ENCODE data around the gene PDPK1. TPM values are rescaled to one million over a fixed set of nuclear protein-coding genes. Genes with fewer than 3 reads are reported as not detected.
"Not testable (repeated sequence)": the region's sequence is repeated elsewhere in the genome, so short reads cannot be mapped to it uniquely, and the experiment has no call there.

Gene PDPK1
- total RNA-seq, 1 donor from 2014 or later = 46.4 TPM

DNA sequence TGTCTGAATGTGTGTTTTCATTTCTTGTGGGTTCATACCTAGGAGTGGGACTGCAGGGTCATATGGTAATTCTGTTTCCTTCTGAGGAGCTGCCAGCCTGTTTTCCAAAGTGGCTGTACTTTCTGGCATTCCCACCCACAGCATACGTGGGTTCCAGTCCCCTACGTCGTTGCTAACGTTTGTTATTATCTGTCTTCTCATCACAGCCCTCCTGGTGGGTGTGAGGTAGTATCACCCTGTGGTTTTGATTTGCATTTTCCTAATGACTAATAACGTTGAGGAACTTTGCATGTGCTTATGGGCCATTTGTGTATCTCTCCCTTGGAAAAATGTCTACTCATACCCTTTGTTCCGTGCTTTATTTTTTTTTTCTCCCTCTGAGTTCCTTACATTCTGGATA, 89.3 kb downstream of the PDPK1 start:
- H3K27me3 ChIP-seq (ENCODE audit: low read depth); intact Hi-C loops (cut with micrococcal nuclease); H3K4me1 ChIP-seq; H3K36me3 ChIP-seq; H3K9me3 ChIP-seq (replicated peaks); H3K4me3 ChIP-seq; H3K27ac ChIP-seq (replicated peaks); DNase-seq: not testable (repeated sequence)

DNA sequence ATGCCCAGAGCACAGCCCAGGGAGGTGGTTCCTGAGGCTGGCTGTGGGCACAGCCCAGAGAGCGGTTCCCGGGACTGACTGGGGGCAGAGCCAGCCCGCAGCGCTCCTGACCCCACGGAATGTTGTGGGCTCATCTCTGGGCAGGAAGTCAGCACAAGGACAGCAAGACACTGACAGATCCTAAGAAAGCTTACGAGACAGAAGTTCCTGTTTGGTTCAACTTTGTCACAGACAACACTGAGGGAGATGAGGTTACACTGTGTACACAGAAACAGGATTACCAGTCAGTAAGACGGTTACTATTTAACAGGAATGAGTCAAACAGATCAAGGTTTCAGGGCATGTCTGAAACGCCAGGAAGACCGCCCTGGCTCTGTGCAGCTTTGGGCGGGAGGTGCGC, 93.4 kb downstream of the PDPK1 start:
- intact Hi-C loops (cut with micrococcal nuclease) = not testable (repeated sequence)

DNA sequence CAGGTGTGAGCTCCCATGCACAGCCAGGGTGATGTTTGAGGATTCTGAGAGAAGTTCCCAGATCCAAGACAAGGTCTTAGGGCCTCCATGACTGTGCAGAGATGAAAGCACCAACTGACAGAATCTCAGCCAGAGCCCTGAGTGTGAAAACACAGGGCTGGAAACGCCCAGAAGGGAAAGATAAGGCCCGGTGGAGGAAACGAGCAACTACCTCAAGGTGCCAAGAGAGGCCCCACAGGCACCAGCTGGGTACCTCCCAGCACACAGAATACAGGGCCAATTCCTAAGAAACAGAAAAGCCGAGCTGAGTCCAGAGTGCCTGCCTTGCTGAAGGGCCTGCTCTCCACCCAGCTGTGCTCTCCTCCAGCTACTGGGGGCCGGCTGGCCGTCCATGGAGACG, 94.5 kb downstream of the PDPK1 start:
- H3K36me3 ChIP-seq; H3K4me3 ChIP-seq; intact Hi-C loops (cut with micrococcal nuclease); H3K4me1 ChIP-seq; DNase-seq; H3K9me3 ChIP-seq (replicated peaks); H3K27ac ChIP-seq (replicated peaks); H3K27me3 ChIP-seq (ENCODE audit: low read depth): not testable (repeated sequence)

More for the DNA sequence above, 93.4 kb downstream of the PDPK1 start:
- H3K27ac ChIP-seq (replicated peaks); H3K4me1 ChIP-seq; H3K9me3 ChIP-seq (replicated peaks); DNase-seq; H3K27me3 ChIP-seq (ENCODE audit: low read depth); H3K36me3 ChIP-seq; H3K4me3 ChIP-seq: not testable (repeated sequence)

DNA sequence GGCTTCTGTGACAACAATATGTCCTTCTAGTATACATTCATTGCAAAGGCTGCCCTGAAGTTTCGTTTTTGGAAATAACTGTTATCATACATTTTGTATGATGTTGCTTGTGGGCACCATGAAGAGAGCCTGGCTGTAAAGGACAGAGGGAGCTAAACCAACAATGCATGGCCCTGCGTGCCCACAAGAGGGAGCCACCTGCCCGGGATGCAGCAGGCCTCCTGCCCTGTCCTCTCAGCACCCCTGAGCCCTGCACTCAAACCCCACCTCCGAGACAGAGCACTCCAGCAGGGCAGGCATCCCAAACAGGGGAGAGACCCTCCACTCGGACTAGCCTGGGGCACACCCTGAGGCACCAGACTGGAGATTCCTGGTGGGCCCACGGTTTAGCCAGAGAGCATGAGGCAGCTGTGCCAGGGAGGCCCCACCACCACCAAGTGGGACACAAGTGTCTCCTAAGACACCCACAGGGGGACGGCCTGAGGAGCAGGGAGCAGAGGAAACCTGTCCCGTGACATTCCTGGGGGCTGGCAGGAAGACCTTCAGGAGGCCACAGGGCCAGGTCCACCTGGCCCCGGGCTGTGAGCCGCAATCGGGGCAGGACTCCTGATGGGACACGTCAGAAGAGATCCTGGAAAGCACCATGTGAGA, 101.4 kb downstream of the PDPK1 start:
- H3K27ac ChIP-seq (replicated peaks); H3K4me1 ChIP-seq; H3K36me3 ChIP-seq; H3K27me3 ChIP-seq (ENCODE audit: low read depth); intact Hi-C loops (cut with micrococcal nuclease); H3K9me3 ChIP-seq (replicated peaks); H3K4me3 ChIP-seq: not testable (repeated sequence)
- TF ChIP-seq, protein P1, sequence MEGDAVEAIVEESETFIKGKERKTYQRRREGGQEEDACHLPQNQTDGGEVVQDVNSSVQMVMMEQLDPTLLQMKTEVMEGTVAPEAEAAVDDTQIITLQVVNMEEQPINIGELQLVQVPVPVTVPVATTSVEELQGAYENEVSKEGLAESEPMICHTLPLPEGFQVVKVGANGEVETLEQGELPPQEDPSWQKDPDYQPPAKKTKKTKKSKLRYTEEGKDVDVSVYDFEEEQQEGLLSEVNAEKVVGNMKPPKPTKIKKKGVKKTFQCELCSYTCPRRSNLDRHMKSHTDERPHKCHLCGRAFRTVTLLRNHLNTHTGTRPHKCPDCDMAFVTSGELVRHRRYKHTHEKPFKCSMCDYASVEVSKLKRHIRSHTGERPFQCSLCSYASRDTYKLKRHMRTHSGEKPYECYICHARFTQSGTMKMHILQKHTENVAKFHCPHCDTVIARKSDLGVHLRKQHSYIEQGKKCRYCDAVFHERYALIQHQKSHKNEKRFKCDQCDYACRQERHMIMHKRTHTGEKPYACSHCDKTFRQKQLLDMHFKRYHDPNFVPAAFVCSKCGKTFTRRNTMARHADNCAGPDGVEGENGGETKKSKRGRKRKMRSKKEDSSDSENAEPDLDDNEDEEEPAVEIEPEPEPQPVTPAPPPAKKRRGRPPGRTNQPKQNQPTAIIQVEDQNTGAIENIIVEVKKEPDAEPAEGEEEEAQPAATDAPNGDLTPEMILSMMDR (IDR thresholded peaks at IDR 0.05; ENCODE audit: borderline replicate concordance) = peak; percentile 30
- DNase-seq = peak; percentile 25

DNA sequence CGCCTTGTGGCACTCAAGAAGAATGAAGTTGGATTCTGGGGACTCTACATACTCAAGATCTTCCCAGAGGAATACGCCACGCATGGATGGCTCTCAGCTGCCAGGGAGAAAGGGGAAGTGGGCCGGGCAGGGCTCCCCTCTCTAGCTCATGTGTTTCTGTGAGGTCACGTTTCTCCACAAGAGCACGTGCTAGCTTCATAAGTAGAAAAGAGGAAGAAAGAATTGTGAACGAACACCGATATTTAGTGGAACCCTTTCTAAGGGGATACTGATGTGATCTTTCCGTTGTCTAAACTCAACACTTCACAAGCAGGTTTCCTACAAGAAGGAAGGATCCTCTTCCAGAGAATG, 101.9 kb downstream of the PDPK1 start:
- H3K27ac ChIP-seq (replicated peaks); H3K4me3 ChIP-seq; H3K9me3 ChIP-seq (replicated peaks); H3K27me3 ChIP-seq (ENCODE audit: low read depth); H3K36me3 ChIP-seq; intact Hi-C loops (cut with micrococcal nuclease); H3K4me1 ChIP-seq; DNase-seq: not testable (repeated sequence)

DNA sequence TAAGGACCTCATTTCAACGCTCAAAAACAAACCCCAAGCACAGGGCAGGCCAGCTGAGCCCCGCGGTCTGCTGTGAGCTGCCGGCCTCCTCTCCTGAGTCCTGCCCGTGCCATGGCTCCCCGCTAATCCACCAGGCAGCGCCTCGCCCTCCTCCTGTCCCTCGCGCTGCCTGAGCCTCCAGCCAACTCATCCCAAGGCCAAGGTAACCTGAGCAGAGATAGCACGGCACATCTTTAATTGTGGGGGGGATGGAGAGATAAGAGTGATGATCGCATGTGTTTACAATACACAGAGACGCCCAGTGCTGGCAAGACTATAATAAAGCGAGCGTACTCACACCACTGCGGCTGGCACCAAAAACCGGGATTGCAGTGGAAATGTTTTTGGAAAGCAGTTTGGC, 104.7 kb downstream of the PDPK1 start:
- H3K27me3 ChIP-seq (ENCODE audit: low read depth); H3K9me3 ChIP-seq (replicated peaks); H3K27ac ChIP-seq (replicated peaks); intact Hi-C loops (cut with micrococcal nuclease); H3K36me3 ChIP-seq; H3K4me3 ChIP-seq; H3K4me1 ChIP-seq; DNase-seq: not testable (repeated sequence)

DNA sequence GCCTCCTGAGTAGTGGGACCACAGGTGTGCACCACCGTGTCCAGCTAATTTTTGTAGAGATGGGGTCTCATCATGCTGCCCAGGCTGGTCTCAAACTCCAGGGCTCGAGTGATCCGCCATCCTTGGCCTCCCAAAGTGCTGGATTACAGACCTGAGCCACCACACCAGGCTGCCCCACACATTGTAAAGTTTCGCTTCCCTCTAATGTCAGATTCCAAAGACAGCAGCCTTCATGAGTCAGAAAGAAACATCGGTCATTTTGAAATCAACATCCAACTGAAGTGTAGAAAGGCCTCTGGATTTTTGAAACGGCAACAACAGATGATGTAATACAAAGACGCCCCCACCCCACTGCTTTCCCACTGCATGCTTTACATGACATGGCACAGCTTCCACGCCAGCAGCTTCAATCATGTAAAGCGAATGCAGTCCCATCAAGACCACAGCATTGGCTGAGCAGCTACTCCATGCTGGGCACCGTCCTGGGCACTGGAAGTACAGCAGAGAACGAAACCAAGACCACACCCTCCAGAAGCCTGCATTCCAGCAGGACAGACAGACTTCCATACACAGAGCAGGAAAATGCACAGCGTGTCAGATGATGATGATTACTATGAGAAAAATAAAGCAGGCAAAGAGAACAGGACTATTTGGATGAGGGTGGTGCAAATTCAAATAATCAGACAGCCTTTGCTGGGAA, 107.1 kb downstream of the PDPK1 start:
- intact Hi-C loops (cut with micrococcal nuclease) = not testable (repeated sequence)

DNA sequence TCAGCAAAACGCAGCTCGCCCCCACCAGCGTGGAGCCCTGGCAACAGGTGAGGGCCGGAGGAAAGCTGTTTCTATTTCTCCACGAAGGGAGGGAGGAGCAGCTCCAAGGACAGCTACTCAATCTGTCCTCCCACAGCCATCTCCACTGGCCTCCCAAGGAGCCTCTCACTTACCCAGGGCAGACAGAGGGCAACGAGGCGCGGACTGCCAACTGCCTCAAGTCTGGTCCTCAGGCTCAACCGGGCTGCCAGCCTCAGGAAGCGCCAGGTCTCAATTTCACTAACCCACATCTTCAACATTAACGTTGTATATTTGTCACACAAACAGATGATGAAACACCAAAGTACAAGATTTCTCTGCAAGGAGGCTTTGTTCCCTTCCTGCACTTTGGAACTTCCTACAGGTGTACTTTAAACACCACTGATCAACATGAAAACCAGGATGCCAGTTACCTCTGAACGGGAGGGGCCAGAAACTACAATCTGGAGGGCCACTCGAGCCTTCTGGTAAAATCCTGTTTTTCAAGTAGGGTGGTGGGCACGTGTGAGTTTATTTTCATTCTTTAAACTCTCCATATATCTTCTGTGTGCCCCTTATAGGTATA, 113.5 kb downstream of the PDPK1 start:
- H3K9me3 ChIP-seq (replicated peaks); H3K27me3 ChIP-seq (ENCODE audit: low read depth); DNase-seq; H3K27ac ChIP-seq (replicated peaks); H3K4me1 ChIP-seq; H3K36me3 ChIP-seq; H3K4me3 ChIP-seq; intact Hi-C loops (cut with micrococcal nuclease): not testable (repeated sequence)

More for the DNA sequence above, 107.1 kb downstream of the PDPK1 start:
- DNase-seq; H3K9me3 ChIP-seq (replicated peaks); H3K27me3 ChIP-seq (ENCODE audit: low read depth); H3K4me1 ChIP-seq; H3K36me3 ChIP-seq; H3K4me3 ChIP-seq; H3K27ac ChIP-seq (replicated peaks): not testable (repeated sequence)

Small RNA genes lying within 50 kb of the gene (microRNA-seq; reads per million reads assigned to microRNA genes)
- not detected for gene MIR3178

Other genes starting within 250 kb of the PDPK1 start
- gene ABCA3, start 197.3 kb upstream of the PDPK1 start, total RNA-seq = 6.9 TPM
- gene CCNF, start 108.6 kb upstream of the PDPK1 start, total RNA-seq = 0.96 TPM
- gene TEDC2, start 77.9 kb upstream of the PDPK1 start, total RNA-seq = 1.3 TPM
- 0.14 TPM for gene NTN3, start 66.7 kb upstream of the PDPK1 start, total RNA-seq
- gene TBC1D24, start 62.9 kb upstream of the PDPK1 start, total RNA-seq = 11.1 TPM
- gene ATP6V0C, start 24.1 kb upstream of the PDPK1 start, total RNA-seq = 128 TPM
- 9.3 TPM for gene AMDHD2, start 17.6 kb upstream of the PDPK1 start, total RNA-seq
- not detected for gene CEMP1, start 6.6 kb upstream of the PDPK1 start, total RNA-seq
- 10.2 TPM for gene KCTD5, start 144.5 kb downstream of the PDPK1 start, total RNA-seq
- gene PRSS27, start 182.2 kb downstream of the PDPK1 start, total RNA-seq = 0.11 TPM
- 251 TPM for gene SRRM2, start 214.6 kb downstream of the PDPK1 start, total RNA-seq
- gene ELOB, start 239.3 kb downstream of the PDPK1 start, total RNA-seq = 304 TPM
- gene PRSS33, start 249.5 kb downstream of the PDPK1 start, total RNA-seq = not detected